Activated CD8-positive, alpha-beta memory T cell treated with anti-CD3 and anti-CD28 coated beads, Interleukin-2, amount 10 ng/mL, durations not matched to agents 7 days and 5 days (primary cell): ENCODE results near the gene FTSJ3. TPM values are rescaled to one million over a fixed set of nuclear protein-coding genes. Genes with fewer than 3 reads are reported as not detected.
A peak's percentile ranks its signal among the peaks of the same experiment; 100 is the strongest.

Experiments
- ATAC-seq: fragments of 150-1000 bp; cut with Tn5 transposase; one replicate; pipeline ENCODE4 v1.10.0; 2021; ENCODE audit warnings: moderate library complexity
- CTCF ChIA-PET: fragments of 350-600 bp; sonication (Branson Sonifier 250); formaldehyde crosslinking; loops from one replicate; lab custom pipeline; 2021; ENCODE audit warnings: antibody characterized with exemption; lab: Charles Lee
- DNase-seq: peaks from one replicate; pipeline ENCODE4 v3.0.0-alpha.2; 2020
- H3K27ac Mint-ChIP-seq: one replicate; pipeline ENCODE4 v1.8.0; 2021; ENCODE audit warnings: mild to moderate bottlenecking, mixed read lengths
- H3K27me3 Mint-ChIP-seq: one replicate; pipeline ENCODE4 v1.8.0; 2021; ENCODE audit warnings: mixed read lengths
- H3K36me3 Mint-ChIP-seq: one replicate; pipeline ENCODE4 v1.8.0; 2021; ENCODE audit warnings: mild to moderate bottlenecking, mixed read lengths
- H3K4me1 Mint-ChIP-seq: one replicate; pipeline ENCODE4 v1.8.0; 2021; ENCODE audit warnings: mixed read lengths
- H3K4me3 Mint-ChIP-seq: one replicate; pipeline ENCODE4 v1.8.0; 2021; ENCODE audit warnings: mild to moderate bottlenecking, moderate library complexity, mixed read lengths
- H3K9me3 Mint-ChIP-seq: one replicate; pipeline ENCODE4 v1.8.0; 2022; ENCODE audit warnings: low read depth, mixed read lengths
- total RNA-seq, 2 experiments: library from RNA; stranded (reverse); gene quantifications; one replicate each; pipeline ENCODE4 v1.2.3, GENCODE V29; 2021

Gene FTSJ3
- total RNA-seq, 2 experiments from 2014 or later, result 58.9 to 71.7 TPM

- CTCF ChIA-PET, result interaction anchor here (0.7 to 4.5 kb wide), 7 partner anchors 8 to 415 kb away, joined by 3 to 28 read pairs (median 4); partner anchors contain the start of genes GH2 and MAP3K3
- Mint-ChIP-seq H3K9me3 (no peaks in the 10 kb centered on the region), H3K27ac (peak overlapping the region; percentile 90), H3K36me3 (peaks cover 18% of the 10 kb centered on the region), H3K4me1 (peaks cover 33% of the 10 kb centered on the region), H3K4me3 (peak overlapping the region; percentile 95), H3K27me3 (no peaks in the 10 kb centered on the region)
- DNase-seq, result no peak
- no peak for ATAC-seq
These were observed 13.3 kb upstream of the FTSJ3 start for GRCh38 chr17:63840591-63841349.

GRCh38 chr17:63838631-63839171 is 11.2 kb upstream of the FTSJ3 start:
- CTCF ChIA-PET, result interaction anchor here (0.7 to 4.5 kb wide), 7 partner anchors 7 to 290 kb away, joined by 3 to 28 read pairs (median 4); partner anchors contain the start of genes FTSJ3 and PSMC5
- no peak for ATAC-seq
- no peak for DNase-seq
- H3K27ac Mint-ChIP-seq, result peak overlapping the region; percentile 52
- no peaks in the 10 kb centered on the region for H3K27me3 Mint-ChIP-seq
- H3K9me3 Mint-ChIP-seq, result no peaks in the 10 kb centered on the region
- no peak overlapping the region for H3K4me3 Mint-ChIP-seq
- H3K36me3 Mint-ChIP-seq, result peaks cover 25% of the 10 kb centered on the region
- peaks cover 34% of the 10 kb centered on the region for H3K4me1 Mint-ChIP-seq

GRCh38 chr17:63837962-63838600 is 10.6 kb upstream of the FTSJ3 start:
- Mint-ChIP-seq H3K9me3 (no peaks in the 10 kb centered on the region), H3K27ac (no peak overlapping the region), H3K4me1 (peaks cover 32% of the 10 kb centered on the region), H3K36me3 (peaks cover 30% of the 10 kb centered on the region), H3K4me3 (no peak overlapping the region), H3K27me3 (no peaks in the 10 kb centered on the region)
- CTCF ChIA-PET, result interaction anchor here (0.7 to 4.5 kb wide), 6 partner anchors 7 to 101 kb away, joined by 3 to 28 read pairs (median 7); partner anchors contain the start of genes FTSJ3 and PSMC5
- no peak for DNase-seq
- no peak for ATAC-seq

GRCh38 chr17:63837480-63837879 is 10.0 kb upstream of the FTSJ3 start:
- no peak for DNase-seq
- Mint-ChIP-seq H3K4me1 (peaks cover 32% of the 10 kb centered on the region), H3K27ac (no peak overlapping the region), H3K9me3 (no peaks in the 10 kb centered on the region), H3K36me3 (peaks cover 35% of the 10 kb centered on the region), H3K4me3 (no peak overlapping the region), H3K27me3 (no peaks in the 10 kb centered on the region)
- CTCF ChIA-PET, result interaction anchor here (1.1 to 1.3 kb wide), 2 partner anchors 9 to 139 kb away, joined by 3 to 7 read pairs; no protein-coding TSS in a partner anchor
- no peak for ATAC-seq

GRCh38 chr17:63836811-63837210 is 9.3 kb upstream of the FTSJ3 start:
- no peak for ATAC-seq
- CTCF ChIA-PET, result interaction anchor here (1.1 to 1.3 kb wide), 2 partner anchors 8 to 138 kb away, joined by 3 to 7 read pairs; no protein-coding TSS in a partner anchor
- H3K4me3 Mint-ChIP-seq, result no peak overlapping the region
- peaks cover 42% of the 10 kb centered on the region for H3K36me3 Mint-ChIP-seq
- DNase-seq, result no peak
- H3K27ac Mint-ChIP-seq, result no peak overlapping the region
- H3K4me1 Mint-ChIP-seq, result peaks cover 37% of the 10 kb centered on the region
- no peaks in the 10 kb centered on the region for H3K9me3 Mint-ChIP-seq
- no peaks in the 10 kb centered on the region for H3K27me3 Mint-ChIP-seq

GRCh38 chr17:63835167-63835720 is 7.8 kb upstream of the FTSJ3 start:
- DNase-seq (no peak), ATAC-seq (no peak)
- Mint-ChIP-seq H3K4me3 (no peak overlapping the region), H3K9me3 (no peaks in the 10 kb centered on the region), H3K4me1 (peaks cover 39% of the 10 kb centered on the region), H3K36me3 (peaks cover 49% of the 10 kb centered on the region), H3K27ac (no peak overlapping the region), H3K27me3 (no peaks in the 10 kb centered on the region)
- CTCF ChIA-PET, result interaction anchor here (0.6 to 4.0 kb wide), 15 partner anchors 8 to 410 kb away, joined by 3 to 15 read pairs (median 4); partner anchors contain the start of genes CCDC47 and DDX42

- ATAC-seq, result peak; percentile 84
- CTCF ChIA-PET, result interaction anchor here (0.6 to 4.0 kb wide), 19 partner anchors 9 to 409 kb away, joined by 3 to 15 read pairs (median 4); partner anchors contain the start of genes CCDC47 and DDX42
- no peak overlapping the region for H3K4me3 Mint-ChIP-seq
- H3K27me3 Mint-ChIP-seq, result no peaks in the 10 kb centered on the region
- no peaks in the 10 kb centered on the region for H3K9me3 Mint-ChIP-seq
- peaks cover 44% of the 10 kb centered on the region for H3K4me1 Mint-ChIP-seq
- peaks cover 56% of the 10 kb centered on the region for H3K36me3 Mint-ChIP-seq
- peak; percentile 77 for DNase-seq
- peak overlapping the region; percentile 59 for H3K27ac Mint-ChIP-seq
These were observed 7.1 kb upstream of the FTSJ3 start for GRCh38 chr17:63834431-63835166.

GRCh38 chr17:63833741-63834373 is 6.4 kb upstream of the FTSJ3 start:
- CTCF ChIA-PET, result interaction anchor here (0.7 to 4.3 kb wide), 12 partner anchors 6 to 408 kb away, joined by 3 to 28 read pairs (median 5); partner anchors contain the start of genes CCDC47, DDX42 and SMARCD2
- Mint-ChIP-seq H3K27me3 (no peaks in the 10 kb centered on the region), H3K27ac (no peak overlapping the region), H3K36me3 (peaks cover 62% of the 10 kb centered on the region), H3K4me1 (peaks cover 45% of the 10 kb centered on the region), H3K4me3 (no peak overlapping the region), H3K9me3 (no peaks in the 10 kb centered on the region)
- ATAC-seq (no peak), DNase-seq (no peak)

GRCh38 chr17:63833026-63833740 is 5.7 kb upstream of the FTSJ3 start:
- CTCF ChIA-PET, result interaction anchor here (0.9 to 4.3 kb wide), 5 partner anchors 7 to 137 kb away, joined by 3 to 28 read pairs (median 9); partner anchors contain the start of genes CCDC47, DDX42 and SMARCD2
- H3K27ac Mint-ChIP-seq, result no peak overlapping the region
- no peaks in the 10 kb centered on the region for H3K9me3 Mint-ChIP-seq
- H3K4me3 Mint-ChIP-seq, result no peak overlapping the region
- DNase-seq (no peak), ATAC-seq (no peak)
- peaks cover 64% of the 10 kb centered on the region for H3K36me3 Mint-ChIP-seq
- H3K4me1 Mint-ChIP-seq, result peaks cover 49% of the 10 kb centered on the region
- no peaks in the 10 kb centered on the region for H3K27me3 Mint-ChIP-seq

- peak overlapping the region; percentile 83 for H3K27ac Mint-ChIP-seq
These were observed 5.0 kb upstream of the FTSJ3 start for GRCh38 chr17:63832455-63832854.

GRCh38 chr17:63832014-63832413 is 4.6 kb upstream of the FTSJ3 start:
- no peak for DNase-seq
- peak overlapping the region; percentile 83 for H3K27ac Mint-ChIP-seq
- no peak overlapping the region for H3K4me3 Mint-ChIP-seq
- no peaks in the 10 kb centered on the region for H3K27me3 Mint-ChIP-seq
- CTCF ChIA-PET, result interaction anchor here (0.8 to 4.3 kb wide), 5 partner anchors 8 to 134 kb away, joined by 3 to 28 read pairs (median 3); partner anchors contain the start of gene SMARCD2
- no peaks in the 10 kb centered on the region for H3K9me3 Mint-ChIP-seq
- no peak for ATAC-seq
- H3K4me1 Mint-ChIP-seq, result peaks cover 52% of the 10 kb centered on the region
- peaks cover 65% of the 10 kb centered on the region for H3K36me3 Mint-ChIP-seq

More at GRCh38 chr17:63832455-63832854, 5.0 kb upstream of the FTSJ3 start:
- DNase-seq (no peak), ATAC-seq (no peak)
- Mint-ChIP-seq H3K36me3 (peaks cover 67% of the 10 kb centered on the region), H3K4me3 (no peak overlapping the region), H3K9me3 (no peaks in the 10 kb centered on the region), H3K27me3 (no peaks in the 10 kb centered on the region), H3K4me1 (peaks cover 52% of the 10 kb centered on the region)
- CTCF ChIA-PET, result interaction anchor here (0.8 to 4.3 kb wide), 5 partner anchors 8 to 136 kb away, joined by 3 to 28 read pairs (median 3); partner anchors contain the start of gene SMARCD2
